ENCODE measurements around the gene FBXL13. TPM values are rescaled to one million over a fixed set of nuclear protein-coding genes. Genes with fewer than 3 reads are reported as not detected.
A peak's percentile ranks its signal among the peaks of the same experiment; 100 is the strongest.
"Not testable (repeated sequence)": the region's sequence is repeated elsewhere in the genome, so short reads cannot be mapped to it uniquely, and the experiment has no call there.

FBXL13 gene
- total RNA-seq, 1 experiment from 2014 or later, result 0.75 TPM

- H3K9me3 ChIP-seq (replicated peaks), result no peaks in the 10 kb centered on the region; the same call in 1 of the 2 replicates
- H3K4me3 ChIP-seq, result no peak overlapping the region
- H3K27ac ChIP-seq, result no peak overlapping the region
- H3K4me1 ChIP-seq, result peaks cover 3% of the 10 kb centered on the region; the same call in 1 of the 2 replicates
- no peaks in the 10 kb centered on the region for H3K27me3 ChIP-seq
- DNase-seq, result peak in 1 of 2 experiments; percentile 19
- H3K36me3 ChIP-seq, result no peaks in the 10 kb centered on the region
These were observed 82.9 kb downstream of the FBXL13 start for GRCh38 chr7:102991540-102992214.

DNA sequence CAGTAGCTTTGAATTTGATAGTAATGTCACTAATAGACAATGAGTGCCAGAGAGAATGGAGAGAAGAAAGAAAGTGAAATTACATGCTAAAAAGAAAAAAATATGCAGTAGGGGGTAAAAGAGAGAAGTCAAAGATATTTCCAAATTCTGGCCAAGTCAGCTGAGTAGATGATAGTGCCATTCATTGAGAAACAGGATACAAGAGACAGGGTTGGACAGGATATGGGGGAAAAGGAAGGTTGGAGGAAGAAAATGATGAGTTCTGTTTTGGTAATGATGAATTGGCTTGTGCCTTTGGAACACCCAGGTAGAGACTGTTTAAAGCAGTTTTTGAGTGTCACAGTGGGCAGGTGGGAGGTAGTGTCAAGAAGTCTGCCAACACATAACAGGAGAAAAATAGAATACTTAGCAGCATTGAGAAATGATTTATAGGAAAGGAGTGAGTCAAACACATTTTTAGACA is 83.5 kb downstream of the FBXL13 start:
- no peaks in the 10 kb centered on the region; the same call in 1 of the 2 replicates for H3K9me3 ChIP-seq (replicated peaks)
- no peaks in the 10 kb centered on the region for H3K27me3 ChIP-seq
- H3K4me3 ChIP-seq, result no peak overlapping the region
- H3K27ac ChIP-seq, result no peak overlapping the region
- H3K4me1 ChIP-seq, result peaks cover 3% of the 10 kb centered on the region; the same call in 1 of the 2 replicates
- no peak for DNase-seq
- no peaks in the 10 kb centered on the region for H3K36me3 ChIP-seq

DNA sequence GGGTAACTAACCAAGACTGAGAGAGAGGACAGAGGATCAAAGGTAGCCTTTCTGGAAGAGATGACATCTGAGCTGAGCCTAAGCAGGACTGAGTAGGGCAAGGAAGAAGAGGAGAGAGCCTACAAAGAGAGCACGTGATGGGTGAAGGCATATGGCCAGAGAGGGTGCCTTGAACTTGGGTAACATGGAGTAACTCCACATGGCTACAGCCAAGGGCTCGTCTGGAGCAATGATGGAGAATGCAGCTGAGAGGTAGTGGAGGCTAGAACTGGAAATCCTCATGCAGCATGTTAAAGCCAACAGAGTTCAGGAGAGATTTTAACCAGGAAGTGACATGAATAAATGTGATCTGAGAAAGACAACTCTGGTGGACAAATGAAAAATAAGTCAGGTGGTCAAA is 84.0 kb downstream of the FBXL13 start:
- Histone ChIP-seq H3K36me3 (no peaks in the 10 kb centered on the region), H3K4me1 (peaks cover 3% of the 10 kb centered on the region; the same call in 1 of the 2 replicates), H3K9me3 (replicated peaks) (no peaks in the 10 kb centered on the region; the same call in 1 of the 2 replicates), H3K4me3 (no peak overlapping the region), H3K27me3 (no peaks in the 10 kb centered on the region), H3K27ac (no peak overlapping the region)
- DNase-seq, result no peak

DNA sequence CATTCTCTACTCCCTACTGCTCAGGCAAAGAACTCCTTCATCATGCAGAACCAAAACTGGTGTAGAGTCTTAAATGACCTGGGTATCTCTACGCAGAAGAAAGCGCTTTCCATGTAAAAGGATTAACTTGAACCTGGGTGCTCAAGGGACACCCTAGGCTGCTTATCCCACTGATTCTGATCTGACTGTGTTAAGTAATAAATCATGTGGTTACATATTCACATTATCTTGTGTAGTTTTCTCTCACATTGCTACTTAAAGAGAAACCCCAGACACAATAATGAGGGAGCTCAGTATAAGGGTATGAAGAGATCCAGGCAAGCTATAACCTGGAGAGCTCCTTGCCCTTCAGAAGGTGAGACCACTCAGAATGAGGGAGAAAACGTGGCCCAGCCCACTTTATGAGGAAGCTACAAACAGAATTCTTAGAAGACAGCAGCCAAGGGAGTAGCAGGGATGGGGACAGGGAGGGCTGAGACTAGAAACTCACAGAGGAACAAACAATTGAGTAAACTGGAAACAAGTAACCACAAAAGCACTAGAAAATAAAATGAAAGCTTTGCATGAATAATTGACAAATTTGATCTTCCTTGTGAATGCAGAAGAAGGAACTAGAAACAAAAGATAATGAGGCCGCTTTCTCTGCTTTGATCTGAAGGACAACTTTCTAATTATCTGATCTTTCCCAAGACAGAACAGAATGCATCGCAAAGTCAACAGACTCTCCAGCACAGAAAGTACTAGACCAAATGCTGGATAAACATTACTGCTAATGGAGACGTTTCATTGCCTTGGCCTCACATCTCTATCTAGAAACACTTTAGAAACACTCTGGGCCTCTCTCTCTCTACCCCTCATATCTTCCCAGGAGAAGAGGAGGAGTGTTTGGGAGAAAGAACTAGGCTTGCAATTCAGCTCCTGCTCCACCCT is 85.7 kb downstream of the FBXL13 start:
- H3K27ac ChIP-seq, result no peak overlapping the region
- peaks cover 3% of the 10 kb centered on the region; the same call in 1 of the 2 replicates for H3K4me1 ChIP-seq
- DNase-seq, result no peak
- no peak overlapping the region for H3K4me3 ChIP-seq
- no peaks in the 10 kb centered on the region for H3K36me3 ChIP-seq
- no peaks in the 10 kb centered on the region for H3K9me3 ChIP-seq (replicated peaks)
- no peaks in the 10 kb centered on the region for H3K27me3 ChIP-seq

DNA sequence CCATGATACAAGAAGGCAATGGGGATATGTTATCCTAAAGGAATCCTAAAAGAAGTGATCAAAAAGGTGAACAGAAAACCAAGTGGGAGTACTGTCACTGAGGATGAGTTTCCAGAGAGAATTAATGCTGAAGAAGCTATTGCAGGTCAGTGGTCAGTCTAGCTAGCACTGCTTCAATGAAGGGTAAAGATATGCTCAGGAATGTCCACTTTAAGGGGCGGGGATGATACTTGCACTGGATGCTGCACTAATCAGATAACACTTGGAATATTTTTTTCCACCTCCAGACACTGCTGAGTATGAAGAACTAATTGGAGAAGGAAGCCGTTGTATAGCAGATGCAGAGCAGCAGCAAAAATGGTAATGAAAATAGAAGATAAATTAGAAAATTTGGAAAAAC is 86.5 kb downstream of the FBXL13 start:
- Histone ChIP-seq H3K27me3 (no peaks in the 10 kb centered on the region), H3K4me1 (peaks cover 3% of the 10 kb centered on the region; the same call in 1 of the 2 replicates)
- no peak for DNase-seq

GRCh38 chr7:102985176-102985783 is 89.3 kb downstream of the FBXL13 start:
- Histone ChIP-seq H3K36me3 (no peaks in the 10 kb centered on the region), H3K4me1 (no peaks in the 10 kb centered on the region), H3K9me3 (replicated peaks) (no peaks in the 10 kb centered on the region), H3K27ac (no peak overlapping the region), H3K27me3 (no peaks in the 10 kb centered on the region), H3K4me3 (no peak overlapping the region)
- DNase-seq, result no peak

More for the DNA sequence above, 86.5 kb downstream of the FBXL13 start:
- no peak overlapping the region for H3K4me3 ChIP-seq
- no peaks in the 10 kb centered on the region for H3K9me3 ChIP-seq (replicated peaks)
- no peak overlapping the region for H3K27ac ChIP-seq
- H3K36me3 ChIP-seq, result no peaks in the 10 kb centered on the region

- no peaks in the 10 kb centered on the region for H3K27me3 ChIP-seq
- H3K4me3 ChIP-seq, result no peak overlapping the region
- DNase-seq, result no peak
- no peaks in the 10 kb centered on the region for H3K4me1 ChIP-seq
- H3K27ac ChIP-seq, result no peak overlapping the region
- no peaks in the 10 kb centered on the region for H3K36me3 ChIP-seq
- H3K9me3 ChIP-seq (replicated peaks), result no peaks in the 10 kb centered on the region
These were observed 91.0 kb downstream of the FBXL13 start for GRCh38 chr7:102983602-102984001.

DNA sequence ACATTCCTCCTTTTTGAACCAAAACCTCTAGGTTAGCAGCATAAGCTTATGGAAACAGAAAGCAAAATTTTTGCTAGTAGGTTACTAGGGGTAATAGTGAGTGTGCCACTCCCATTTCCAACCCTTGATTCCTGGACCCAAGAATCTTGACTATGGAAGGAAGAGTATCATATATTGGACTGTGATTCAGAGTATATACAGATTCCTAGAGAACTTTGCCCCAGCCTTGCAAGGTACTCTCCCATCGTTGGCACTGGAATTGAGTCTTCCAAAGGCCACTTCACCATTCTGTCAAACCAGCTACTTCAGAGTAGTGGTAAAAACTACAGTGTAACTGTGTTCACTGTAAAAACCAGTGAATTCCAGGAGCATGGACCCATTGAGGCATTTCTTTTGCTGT is 92.4 kb downstream of the FBXL13 start:
- no peaks in the 10 kb centered on the region for H3K4me1 ChIP-seq
- no peak overlapping the region for H3K27ac ChIP-seq
- DNase-seq, result no peak
- peaks cover 4% of the 10 kb centered on the region; the same call in 1 of the 2 replicates for H3K9me3 ChIP-seq (replicated peaks)
- no peaks in the 10 kb centered on the region for H3K36me3 ChIP-seq
- no peaks in the 10 kb centered on the region for H3K27me3 ChIP-seq
- no peak overlapping the region for H3K4me3 ChIP-seq

DNA sequence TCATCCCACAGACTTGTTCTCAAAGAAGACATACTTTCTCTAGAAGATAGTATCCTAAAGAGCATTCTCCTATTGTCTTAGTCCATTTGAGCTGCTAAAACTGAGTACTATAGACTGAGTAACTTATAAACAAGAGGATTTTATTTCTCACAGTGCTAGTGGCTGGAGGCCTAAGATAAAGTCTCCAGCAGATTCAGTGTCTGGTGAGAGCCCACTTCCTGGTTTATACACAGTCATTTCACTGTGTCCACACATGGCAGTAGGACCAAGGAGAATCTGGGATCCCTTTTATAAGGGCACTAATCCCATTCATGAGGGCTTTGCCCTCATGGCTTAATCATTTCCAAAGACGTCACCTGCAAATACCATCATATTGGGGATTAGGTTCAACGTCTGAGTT is 93.1 kb downstream of the FBXL13 start:
- Histone ChIP-seq H3K27ac (no peak overlapping the region), H3K36me3 (no peaks in the 10 kb centered on the region), H3K4me1 (no peaks in the 10 kb centered on the region), H3K4me3 (no peak overlapping the region), H3K27me3 (no peaks in the 10 kb centered on the region), H3K9me3 (replicated peaks) (peaks cover 6% of the 10 kb centered on the region; the same call in 1 of the 2 replicates)
- no peak for DNase-seq

- no peak overlapping the region for H3K27ac ChIP-seq
- no peaks in the 10 kb centered on the region for H3K27me3 ChIP-seq
- no peaks in the 10 kb centered on the region for H3K4me1 ChIP-seq
- H3K4me3 ChIP-seq, result no peak overlapping the region
- no peaks in the 10 kb centered on the region for H3K36me3 ChIP-seq
- no peak for DNase-seq
- peaks cover 6% of the 10 kb centered on the region; the same call in 1 of the 2 replicates for H3K9me3 ChIP-seq (replicated peaks)
These were observed 94.9 kb downstream of the FBXL13 start for GRCh38 chr7:102979670-102980069.

DNA sequence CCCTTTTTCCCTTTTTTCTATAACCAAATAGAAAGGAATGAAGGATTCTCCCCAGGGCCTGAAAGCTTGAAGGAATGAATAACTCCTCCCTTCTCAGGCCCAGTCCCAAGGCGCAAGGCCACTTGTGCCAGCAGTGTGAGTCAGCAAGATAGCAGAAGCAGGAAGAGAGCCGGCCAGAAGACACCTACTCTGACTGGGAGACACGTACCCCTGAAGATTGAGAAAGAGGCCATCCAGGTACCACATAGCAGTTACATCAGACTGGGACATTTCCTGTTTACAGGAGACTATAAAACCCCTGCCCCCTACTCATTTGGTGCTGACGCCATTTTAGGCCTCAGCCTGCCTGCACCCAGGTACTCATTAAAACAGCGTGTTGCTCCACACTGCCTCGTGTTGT is 96.3 kb downstream of the FBXL13 start:
- no peaks in the 10 kb centered on the region for H3K27me3 ChIP-seq
- H3K4me3 ChIP-seq, result no peak overlapping the region
- no peaks in the 10 kb centered on the region for H3K4me1 ChIP-seq
- no peak for DNase-seq
- H3K9me3 ChIP-seq (replicated peaks), result peaks cover 6% of the 10 kb centered on the region; the same call in 1 of the 2 replicates
- H3K36me3 ChIP-seq, result no peaks in the 10 kb centered on the region
- no peak overlapping the region for H3K27ac ChIP-seq

GRCh38 chr7:102977586-102977985 is 97.0 kb downstream of the FBXL13 start:
- not testable (repeated sequence) for H3K4me3 ChIP-seq; H3K36me3 ChIP-seq; H3K4me1 ChIP-seq; H3K27ac ChIP-seq; H3K9me3 ChIP-seq (replicated peaks); DNase-seq; H3K27me3 ChIP-seq

DNA sequence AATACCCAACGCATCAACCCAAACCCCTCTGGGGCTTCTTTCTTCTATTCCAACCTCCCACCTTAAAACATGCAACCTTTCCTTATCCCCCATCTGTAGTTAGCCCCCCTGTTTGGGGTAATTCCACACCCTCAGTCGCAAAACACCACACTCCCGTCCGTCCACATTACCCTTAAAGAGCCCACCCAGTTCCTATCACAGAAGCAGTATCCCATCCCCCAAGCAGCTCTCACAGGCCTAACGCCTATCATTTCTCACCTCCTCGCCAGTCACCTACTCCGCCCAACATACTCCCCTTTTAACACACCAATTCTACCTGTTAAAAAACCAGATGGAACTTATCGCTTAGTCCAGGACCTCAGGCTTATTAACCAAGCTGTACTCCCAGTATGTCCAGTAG is 98.1 kb downstream of the FBXL13 start:
- no peak for DNase-seq
- H3K4me3 ChIP-seq, result no peak overlapping the region
- peaks cover 6% of the 10 kb centered on the region; the same call in 1 of the 2 replicates for H3K9me3 ChIP-seq (replicated peaks)
- no peaks in the 10 kb centered on the region for H3K27me3 ChIP-seq
- H3K4me1 ChIP-seq, result no peaks in the 10 kb centered on the region
- no peak overlapping the region for H3K27ac ChIP-seq
- H3K36me3 ChIP-seq, result no peaks in the 10 kb centered on the region

GRCh38 chr7:102975854-102976253 is 98.7 kb downstream of the FBXL13 start:
- H3K27ac ChIP-seq, result no peak overlapping the region
- H3K9me3 ChIP-seq (replicated peaks), result peaks cover 6% of the 10 kb centered on the region; the same call in 1 of the 2 replicates
- H3K4me1 ChIP-seq, result no peaks in the 10 kb centered on the region
- H3K36me3 ChIP-seq, result no peaks in the 10 kb centered on the region
- DNase-seq, result no peak
- no peaks in the 10 kb centered on the region for H3K27me3 ChIP-seq
- H3K4me3 ChIP-seq, result no peak overlapping the region

Data from SJCRH30 (cell line).